Measurements from ENCODE around the gene TATDN2.

The TATDN2 gene

DNA sequence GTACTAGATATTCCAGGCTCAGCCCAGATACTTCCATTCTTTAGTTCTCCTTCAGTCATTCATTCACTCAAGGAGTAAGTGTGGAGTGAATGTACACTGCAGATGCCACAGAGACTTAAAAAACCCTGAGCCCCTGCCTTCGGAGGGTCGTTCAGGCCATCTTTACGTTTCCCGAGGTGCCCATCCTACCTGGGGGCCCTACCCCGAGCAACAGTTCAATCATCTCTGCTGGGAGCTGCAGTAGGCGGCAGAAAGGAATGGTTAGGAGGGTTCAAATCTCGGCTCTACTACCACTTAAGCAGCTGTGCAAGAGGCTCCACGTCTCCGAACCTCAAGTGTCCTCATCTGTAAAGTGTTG, 72.0 kb downstream of the TATDN2 start:
- no peak for DNase-seq

DNA sequence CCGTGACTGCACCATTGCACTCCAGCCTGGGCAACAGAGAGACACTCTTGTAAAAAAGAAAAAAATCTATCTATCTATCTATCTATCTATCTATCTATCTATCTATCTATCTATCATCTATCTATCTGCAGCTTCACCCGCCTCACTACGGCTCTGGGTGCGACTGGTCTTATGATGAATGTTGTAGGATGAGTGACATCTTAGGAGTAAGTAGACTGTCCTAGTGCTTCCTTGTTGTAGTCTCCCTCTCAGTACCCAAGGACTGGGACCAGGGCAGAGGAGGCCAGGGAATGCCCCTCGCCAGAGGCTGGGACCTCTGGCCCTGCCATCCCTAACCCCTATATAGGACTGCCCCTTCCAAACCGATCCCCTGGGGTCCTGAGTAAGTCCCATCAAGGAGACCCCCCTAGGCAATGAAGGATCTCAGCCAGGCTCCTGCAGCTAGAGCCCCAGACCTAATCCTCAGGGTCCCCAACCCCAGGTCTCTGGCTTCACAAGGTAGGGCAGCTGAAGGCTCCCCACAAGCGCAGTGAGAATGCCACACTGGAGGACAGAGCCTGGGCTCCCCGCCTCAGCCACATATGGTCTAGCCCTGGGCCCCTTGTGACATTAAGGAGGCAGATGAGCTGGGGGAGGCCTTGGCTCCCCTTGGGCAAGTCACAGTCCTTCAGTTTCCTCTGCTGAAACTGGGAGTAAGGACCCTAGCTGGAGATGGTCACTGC, 73.5 kb downstream of the TATDN2 start:
- DNase-seq, result no peak

DNA sequence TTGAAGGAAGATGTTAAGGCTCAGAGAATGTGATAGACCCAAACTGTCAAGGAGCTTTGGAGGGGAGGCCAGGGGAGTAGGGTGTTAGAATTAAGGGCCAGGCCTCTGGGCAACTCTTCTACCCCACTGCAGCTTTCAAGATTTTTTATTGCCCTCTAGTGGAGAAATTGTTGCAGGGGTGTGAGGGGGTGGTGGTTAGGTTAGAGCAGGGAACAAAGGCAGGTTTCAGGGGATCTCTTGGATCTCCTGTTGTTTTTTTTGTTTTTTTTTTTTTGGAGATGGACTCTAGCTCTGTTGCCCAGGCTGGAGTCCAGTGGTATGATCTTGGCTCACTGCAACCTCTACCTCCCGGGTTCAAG, 74.1 kb downstream of the TATDN2 start:
- DNase-seq, result no peak

DNA sequence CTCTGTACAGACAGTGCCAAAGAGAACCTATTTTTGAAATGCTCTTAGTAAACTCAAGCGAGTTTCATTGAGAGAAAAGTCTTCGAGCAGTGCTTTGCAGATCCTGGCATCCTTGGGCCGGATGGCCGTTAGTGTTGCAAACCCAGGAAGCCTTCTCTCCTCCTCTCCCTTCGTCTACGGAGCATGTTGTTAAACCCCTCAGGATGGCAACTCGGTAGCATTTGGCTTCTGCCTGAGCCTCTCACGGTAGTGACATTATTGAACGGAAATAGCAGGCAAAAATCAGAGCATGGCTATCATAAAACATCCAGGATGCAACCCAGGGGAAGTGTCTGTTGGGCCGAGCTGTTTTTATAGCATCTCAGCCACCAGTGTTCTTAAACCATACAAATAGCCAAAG, 79.3 kb downstream of the TATDN2 start:
- no peak for DNase-seq

DNA sequence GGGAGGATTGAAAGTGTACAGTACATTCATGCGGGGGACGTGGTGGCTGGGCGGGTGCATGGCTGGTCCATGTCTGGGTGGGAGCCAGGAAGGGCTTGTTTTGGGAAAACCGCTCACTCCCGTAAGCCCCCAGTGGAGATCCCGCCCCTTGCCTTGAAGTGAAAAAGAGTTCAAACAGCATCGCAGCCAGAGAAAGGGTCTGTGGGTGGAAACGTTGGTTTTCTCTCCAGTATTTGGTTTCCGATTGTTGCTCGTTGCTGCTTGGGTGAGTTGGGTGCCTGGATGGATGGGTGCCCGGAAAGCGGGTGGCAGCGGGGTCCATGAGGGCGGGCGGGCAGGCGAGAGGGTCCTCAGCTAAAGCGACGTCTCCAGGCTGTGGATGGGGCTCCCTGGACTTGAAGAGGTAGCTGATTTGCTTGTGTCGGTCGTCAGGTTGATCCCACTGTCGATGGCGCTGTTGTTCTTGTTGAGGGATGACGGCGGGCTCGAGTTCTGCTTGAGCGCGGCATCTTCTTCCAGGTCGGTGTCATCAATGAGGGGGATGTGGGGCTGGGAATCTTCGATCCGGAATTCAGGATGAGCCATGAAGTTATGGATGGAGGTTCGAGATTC, 80.3 kb downstream of the TATDN2 start:
- DNase-seq, result no peak

DNA sequence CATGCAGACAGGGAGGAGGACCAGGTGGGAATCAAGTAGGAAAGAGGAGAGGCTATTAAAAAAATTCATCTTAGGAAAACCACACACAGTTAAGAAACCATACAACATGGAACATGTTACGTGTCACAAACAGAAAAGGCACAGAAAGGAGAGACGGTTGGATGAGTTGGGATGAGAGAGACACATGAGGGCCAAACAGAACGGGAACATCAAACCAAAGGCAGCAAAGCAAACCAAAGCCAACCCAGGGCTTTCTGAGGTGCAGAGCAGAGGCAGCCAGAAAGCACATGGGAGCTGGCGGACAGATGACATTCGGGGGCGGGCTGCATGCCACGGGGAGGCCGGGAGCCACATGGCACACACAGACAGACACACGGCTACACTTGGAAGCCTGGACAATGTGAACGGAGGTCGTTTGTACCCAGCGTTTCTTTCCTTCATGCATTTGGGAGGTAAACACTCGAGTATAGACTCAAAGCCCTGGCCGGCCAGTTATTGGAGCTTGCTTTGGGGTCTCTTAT, 81.3 kb downstream of the TATDN2 start:
- no peak for DNase-seq

DNA sequence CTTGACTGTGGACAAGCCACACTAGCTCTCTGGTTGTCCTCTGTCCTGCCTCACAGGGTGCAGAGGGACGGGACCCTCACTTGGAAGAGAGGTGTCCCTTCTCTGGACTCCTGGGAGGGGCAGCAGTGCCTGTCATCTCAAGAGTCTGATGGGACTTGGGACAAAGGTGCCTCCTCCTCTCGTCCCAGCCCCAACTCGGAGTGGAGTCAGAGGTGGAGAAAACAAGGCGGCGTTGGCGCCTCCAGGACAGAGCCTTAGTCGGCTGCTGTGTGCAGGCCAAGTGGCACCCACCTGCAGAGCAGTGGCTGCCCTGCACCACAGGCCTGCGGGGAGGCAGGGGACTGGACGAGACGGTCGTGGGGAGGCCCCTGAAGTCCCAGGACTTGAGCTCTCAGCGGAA, 82.1 kb downstream of the TATDN2 start:
- DNase-seq, result no peak

Measured in NK-92 treated with Interleukin-12 subunit alpha and Interleukin-12 subunit beta, amount 100 ng/mL, for 24 hours (cell line).